Stomach (tissue), 9 donors: ENCODE data around the gene DRP2. TPM values are rescaled to one million over a fixed set of nuclear protein-coding genes. Genes with fewer than 3 reads are reported as not detected.
"Not testable (repeated sequence)": the region's sequence is repeated elsewhere in the genome, so short reads cannot be mapped to it uniquely, and the experiment has no call there.

ENCODE experiments used
- DNase-seq, 2 donors: peaks; one replicate each; pipeline versions ENCODE4 v3.0.0 to v3.0.0-alpha.2; 2013 to 2019
- H3K27ac ChIP-seq, 5 donors: fragments of 200-600 bp in 4 of 5; sonication (generic) in 4 of 5; one replicate each; pipeline ENCODE4 v1.5.1; 2013 to 2019; ENCODE audit warnings: mild to moderate bottlenecking in 1 of 5, moderate library complexity in 1 of 5
- H3K27me3 ChIP-seq, 3 donors: fragments of 200-600 bp; sonication (generic); one replicate each; pipeline ENCODE4 v1.5.1; 2017 to 2019; ENCODE audit warnings: mixed run types in 1 of 3
- H3K36me3 ChIP-seq, 4 donors: fragments of 200-600 bp; sonication (generic); 1 replicate in 3 of 4; 2 replicates in 1 of 4; pipeline ENCODE4 v1.5.1; 2016 to 2019
- H3K4me1 ChIP-seq, 4 donors: fragments of 200-600 bp; sonication (generic); one replicate each; pipeline ENCODE4 v1.5.1; 2016 to 2019
- H3K4me3 ChIP-seq, 4 donors: fragments of 200-600 bp; sonication (generic) in 3 of 4; one replicate each; pipeline ENCODE4 v1.5.1; 2016 to 2019; ENCODE audit warnings: mild to moderate bottlenecking in 1 of 4
- H3K9me3 ChIP-seq, 4 donors: fragments of 200-600 bp; sonication (generic); one replicate each; pipeline ENCODE4 v1.5.1; 2016 to 2019
- EP300 ChIP-seq: sonication (generic); formaldehyde crosslinking; IDR thresholded peaks from one replicate; pipeline ENCODE4 v1.6.1; 2017; ENCODE audit warnings: antibody characterized with exemption
- POLR2A ChIP-seq, 4 donors: fragments of 450-650 bp; IDR thresholded peaks; one replicate each; pipeline ENCODE4 v1.6.1; 2016; ENCODE audit warnings: antibody characterized with exemption in 4 of 4, control low read depth in 2 of 4, mild to moderate bottlenecking in 1 of 4, moderate library complexity in 1 of 4
- POLR2AphosphoS5 ChIP-seq, 3 donors: sonication (generic); formaldehyde crosslinking; IDR thresholded peaks; one replicate each; pipeline ENCODE4 v1.6.1; 2016; ENCODE audit warnings: antibody characterized with exemption in 3 of 3
- WGBS, 5 donors: extraction: QIAGEN DNeasy Blood & Tissue Kit in 3 of 5; methylation state at CpG; one replicate each; pipeline versions ENCODE4 v1.1.5 to v1.1.7; 2013 to 2018; 5-methylcytosine and 5-hydroxymethylcytosine counted together
- intact Hi-C: fragments of 100-400 bp; cut with DNase I; formaldehyde crosslinking; loops from one replicate; pipeline ENCODE4 v1.15.1; 2023; ENCODE audit warnings: low total_unique reads
- polyA plus RNA-seq, 3 donors: library from polyadenylated mRNA; stranded (reverse); fragments of 200-250 nt; gene quantifications; one replicate each; pipeline ENCODE4 v1.2.3, GENCODE V29; 2013
- small RNA-seq, 4 donors: library from RNA; depleted of rRNA; stranded (forward); fragments of <200 nt; gene quantifications; one replicate each; pipeline ENCODE3, GENCODE V24; 2016
- total RNA-seq, 5 donors: library from RNA; depleted of rRNA; stranded (reverse); fragments of >200 nt; gene quantifications; one replicate each; pipeline versions ENCODE4 v1.1.0 to v1.2.3, GENCODE V29; 2014 to 2016
- TF ChIP-seq, protein P1 (sequence below), 7 experiments: fragments of 450-650 bp in 4 of 7; fragments of 200-600 bp in 3 of 7; sonication (generic) in 3 of 7; IDR thresholded peaks; one replicate each; pipeline ENCODE4 v1.5.1; 2016 to 2019; ENCODE audit warnings: antibody characterized with exemption in 7 of 7, control low read depth in 2 of 7, mild to moderate bottlenecking in 1 of 7
- donor health status: healthy with polysubstance abuse.
- donor health status: Bipolar disorder and iron deficiency.
- donor health status: healthy.

DRP2 gene
- total and polyA plus RNA-seq, 8 donors: 0.08 to 1.2 (median 0.61) TPM; not detected in 4

DNA sequence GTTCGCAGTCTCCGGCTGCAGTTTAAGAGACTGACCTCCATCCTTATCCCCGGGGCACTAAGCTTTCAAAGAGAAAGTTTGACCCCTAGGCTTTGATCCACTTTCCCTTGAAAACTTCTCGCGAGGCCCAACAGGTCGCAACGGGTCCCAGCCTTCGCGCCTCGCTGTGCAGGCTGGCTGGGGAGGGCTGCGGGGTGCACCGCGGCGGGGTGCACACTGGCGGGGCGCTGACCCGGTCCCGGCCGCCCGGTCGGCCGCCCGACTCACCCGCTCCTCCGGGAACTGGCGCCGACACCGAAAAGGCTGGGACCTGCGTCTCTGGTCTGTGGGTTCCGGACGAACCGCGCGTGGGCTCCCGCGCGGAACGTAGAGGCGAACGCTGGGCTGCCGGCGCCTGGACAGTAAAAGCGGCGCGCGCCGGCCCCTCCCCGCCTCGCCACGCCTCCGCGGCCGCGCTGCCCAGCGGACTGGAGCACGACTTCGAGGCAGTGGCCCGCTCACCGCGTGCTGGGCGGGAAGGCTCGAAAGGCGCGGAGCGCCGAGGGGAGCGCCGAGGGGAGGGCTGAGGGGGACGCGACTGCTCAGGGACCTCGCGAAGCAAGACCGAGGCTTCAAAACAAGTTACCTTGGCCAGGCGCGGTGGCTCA lies 71.5 kb downstream of the DRP2 start, which contains the start of gene TAF7L:
TSS of gene TAF7L (minus strand) at position 378 of the 647 bp plus-strand sequence. CDS start 3,791 bp downstream, outside the sequence.
- 24 to 51% (median 48%) methylated on average over 9 to 75 of the region's 75 CpGs for WGBS, 5 donors
- intact Hi-C loops: no loop called here
- H3K4me3 ChIP-seq: peak within 1 kb of the TSS; percentile 18 to 31 (median 24)

DNA sequence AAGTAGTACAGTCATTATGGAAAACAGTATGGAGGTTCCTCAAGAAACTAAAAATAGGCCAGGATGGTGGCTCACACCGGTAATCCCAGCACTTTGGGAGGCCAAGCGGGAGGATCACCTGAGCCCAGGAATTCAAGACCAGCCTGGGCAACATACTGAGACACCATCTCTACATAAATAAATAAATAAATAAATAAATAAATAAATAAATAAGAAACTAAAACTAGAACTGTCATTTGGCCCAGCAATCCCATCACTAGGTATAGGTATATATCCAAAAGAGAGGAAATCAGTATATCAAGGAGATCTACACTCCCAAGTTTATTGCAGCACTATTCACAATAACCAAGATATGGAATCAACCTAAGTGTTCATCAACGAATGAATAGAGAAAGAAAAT lies 76.0 kb downstream of the DRP2 start:
- DNase-seq, H3K27ac ChIP-seq, H3K36me3 ChIP-seq, H3K4me1 ChIP-seq, H3K9me3 ChIP-seq, intact Hi-C loops, H3K4me3 ChIP-seq: not testable (repeated sequence)
- peaks cover 0 to 12% (median 11%) of the 10 kb centered on the region in 3 donors for H3K27me3 ChIP-seq
- 92 to 97% (median 95%) methylated on average over 2 to 3 of the region's 3 CpGs for WGBS, 5 donors

More for the DNA sequence above, 71.5 kb downstream of the DRP2 start, which contains the start of gene TAF7L:
- H3K36me3 ChIP-seq: no peaks in the 10 kb centered on the region
- no peak for TF ChIP-seq POLR2AphosphoS5 (IDR thresholded peaks at IDR 0.05)
- TF ChIP-seq, protein P1, sequence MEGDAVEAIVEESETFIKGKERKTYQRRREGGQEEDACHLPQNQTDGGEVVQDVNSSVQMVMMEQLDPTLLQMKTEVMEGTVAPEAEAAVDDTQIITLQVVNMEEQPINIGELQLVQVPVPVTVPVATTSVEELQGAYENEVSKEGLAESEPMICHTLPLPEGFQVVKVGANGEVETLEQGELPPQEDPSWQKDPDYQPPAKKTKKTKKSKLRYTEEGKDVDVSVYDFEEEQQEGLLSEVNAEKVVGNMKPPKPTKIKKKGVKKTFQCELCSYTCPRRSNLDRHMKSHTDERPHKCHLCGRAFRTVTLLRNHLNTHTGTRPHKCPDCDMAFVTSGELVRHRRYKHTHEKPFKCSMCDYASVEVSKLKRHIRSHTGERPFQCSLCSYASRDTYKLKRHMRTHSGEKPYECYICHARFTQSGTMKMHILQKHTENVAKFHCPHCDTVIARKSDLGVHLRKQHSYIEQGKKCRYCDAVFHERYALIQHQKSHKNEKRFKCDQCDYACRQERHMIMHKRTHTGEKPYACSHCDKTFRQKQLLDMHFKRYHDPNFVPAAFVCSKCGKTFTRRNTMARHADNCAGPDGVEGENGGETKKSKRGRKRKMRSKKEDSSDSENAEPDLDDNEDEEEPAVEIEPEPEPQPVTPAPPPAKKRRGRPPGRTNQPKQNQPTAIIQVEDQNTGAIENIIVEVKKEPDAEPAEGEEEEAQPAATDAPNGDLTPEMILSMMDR (IDR thresholded peaks at IDR 0.05): no peak
- TF ChIP-seq POLR2A (IDR thresholded peaks at IDR 0.05): no peak
- no peak for TF ChIP-seq EP300
- no peak within 1 kb of the TSS for H3K27ac ChIP-seq
- peaks cover 0 to 6% (median 0%) of the 10 kb centered on the region in 4 donors for H3K4me1 ChIP-seq
- H3K9me3 ChIP-seq: no peaks in the 10 kb centered on the region
- peak in 1 of 2 donors; percentile 28 for DNase-seq
- peaks cover 0 to 12% (median 11%) of the 10 kb centered on the region in 3 donors for H3K27me3 ChIP-seq

DNA sequence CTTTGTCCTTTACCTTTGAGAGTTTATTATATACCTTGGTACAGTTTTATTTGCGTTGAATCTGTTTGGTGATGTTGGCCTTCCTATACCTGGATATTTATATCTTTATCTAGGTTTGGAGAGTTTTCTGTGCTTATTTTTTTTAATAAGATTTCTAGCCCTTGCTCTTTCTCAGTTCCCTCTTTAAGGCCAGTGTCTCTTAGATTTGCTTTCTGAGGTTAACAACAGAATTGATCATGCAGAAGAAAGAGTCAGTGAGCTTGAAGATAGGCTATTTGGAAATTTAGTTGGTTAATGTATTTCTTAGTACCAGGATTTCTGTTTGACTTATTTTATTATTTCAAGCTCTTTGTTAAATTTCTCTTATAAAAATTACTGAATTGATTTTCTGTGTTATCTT lies 84.2 kb downstream of the DRP2 start:
- Histone ChIP-seq H3K4me1 (no peaks in the 10 kb centered on the region), H3K27me3 (no peaks in the 10 kb centered on the region), H3K4me3 (no peak overlapping the region), H3K36me3 (no peaks in the 10 kb centered on the region), H3K27ac (no peak overlapping the region), H3K9me3 (peaks cover 0 to 11% (median 0%) of the 10 kb centered on the region in 4 donors)
- TF ChIP-seq, protein P1 (IDR thresholded peaks at IDR 0.05): no peak
- TF ChIP-seq POLR2A (IDR thresholded peaks at IDR 0.05) (no peak), POLR2AphosphoS5 (IDR thresholded peaks at IDR 0.05) (no peak), EP300 (no peak)
- WGBS, 5 donors: 83 to 91% (median 83%) methylated on average over 1 of the region's 1 CpG
- intact Hi-C loops: no loop called here
- DNase-seq: no peak

Small RNA genes within 50 kb of the gene (small RNA-seq; reads per million reads assigned to genes)
- gene Z70280.1: 0 reads per million in 4 donors

Other genes starting within 250 kb of the DRP2 start
- gene TRMT2B, start 167.7 kb upstream of the DRP2 start, total RNA-seq: 10 to 100 TPM in 4 of 5 donors, 1 to 10 TPM in 1; 5.3 to 33.5 (median 17.7) TPM
- 10 to 100 TPM in 1 of 3 donors, 1 to 10 TPM in 2; 6.2 to 11.0 (median 8.1) TPM for gene TRMT2B, start 167.7 kb upstream of the DRP2 start, polyA plus RNA-seq
- 1 to 10 TPM in 4 of 5 donors, under 1 TPM in 1; 0.29 to 5.4 (median 4.3) TPM for gene TMEM35A, start 140.9 kb upstream of the DRP2 start, total RNA-seq
- 1 to 10 TPM in 1 of 3 donors, not detected in 2; 2.7 TPM for gene TMEM35A, start 140.9 kb upstream of the DRP2 start, polyA plus RNA-seq
- 10 to 100 TPM in 1 of 5 donors, 1 to 10 TPM in 1, under 1 TPM in 1, not detected in 2; 0.29 to 22.8 (median 8.3) TPM for gene CENPI, start 121.6 kb upstream of the DRP2 start, total RNA-seq
- 1 to 10 TPM in 1 of 3 donors, under 1 TPM in 1, not detected in 1; 0.68 to 1.6 TPM for gene CENPI, start 121.6 kb upstream of the DRP2 start, polyA plus RNA-seq
- gene TAF7L, start 71.5 kb downstream of the DRP2 start, total RNA-seq: 1 to 10 TPM in 1 of 5 donors, not detected in 4; 2.0 TPM
- gene TAF7L, start 71.5 kb downstream of the DRP2 start, polyA plus RNA-seq: under 1 TPM in 1 of 3 donors, not detected in 2; 0.13 TPM
- 1 to 10 TPM in 4 of 5 donors, not detected in 1; 4.6 to 8.8 (median 7.2) TPM for gene TIMM8A, start 129.0 kb downstream of the DRP2 start, total RNA-seq
- 10 to 100 TPM in 1 of 3 donors, 1 to 10 TPM in 2; 6.9 to 10.9 (median 9.3) TPM for gene TIMM8A, start 129.0 kb downstream of the DRP2 start, polyA plus RNA-seq
- gene BTK, start 166.4 kb downstream of the DRP2 start, total RNA-seq: 1 to 10 TPM in 3 of 5 donors, not detected in 2; 1.3 to 8.7 (median 2.4) TPM
- 1 to 10 TPM; 2.6 to 4.9 (median 3.2) TPM for gene BTK, start 166.4 kb downstream of the DRP2 start, polyA plus RNA-seq
- gene RPL36A, start 171.2 kb downstream of the DRP2 start, total RNA-seq: 1,000 to 10,000 TPM in 2 of 5 donors, 100 to 1,000 TPM in 3; 555 to 1,097 (median 872) TPM
- gene RPL36A, start 171.2 kb downstream of the DRP2 start, polyA plus RNA-seq: 1,000 to 10,000 TPM; 2,307 to 3,486 (median 2,694) TPM
- gene GLA, start 188.1 kb downstream of the DRP2 start, total RNA-seq: 10 to 100 TPM in 2 of 5 donors, 1 to 10 TPM in 2, not detected in 1; 6.4 to 19.6 (median 12.7) TPM
- 10 to 100 TPM in 2 of 3 donors, 1 to 10 TPM in 1; 8.1 to 25.6 (median 18.6) TPM for gene GLA, start 188.1 kb downstream of the DRP2 start, polyA plus RNA-seq
- 10 to 100 TPM in 4 of 5 donors, 1 to 10 TPM in 1; 5.5 to 98.4 (median 15.2) TPM for gene HNRNPH2, start 188.4 kb downstream of the DRP2 start, total RNA-seq
- 10 to 100 TPM; 31.6 to 53.5 (median 46.1) TPM for gene HNRNPH2, start 188.4 kb downstream of the DRP2 start, polyA plus RNA-seq